Right renal pelvis (tissue), 4 donors: ENCODE measurements around the gene GNB1. TPM values are rescaled to one million over a fixed set of nuclear protein-coding genes. Genes with fewer than 3 reads are reported as not detected.
"Not testable (repeated sequence)": the region's sequence is repeated elsewhere in the genome, so short reads cannot be mapped to it uniquely, and the experiment has no call there.

Experiments used
- DNase-seq, 4 donors: peaks; one replicate each; pipeline ENCODE4 v3.0.0-alpha.2; 2013; ENCODE audit warnings: low read depth in 4 of 4, low spot score in 3 of 4, missing footprints in 1 of 4
- polyA plus RNA-seq, 4 donors: library from polyadenylated mRNA; unstranded; fragments of 120-200 nt; gene quantifications; one replicate each; pipeline ENCODE4 v1.2.1, GENCODE V29; 2013; ENCODE audit not compliant: insufficient read length in 4 of 4

Gene GNB1
- polyA plus RNA-seq, 4 donors = 287 to 307 (median 292) TPM

DNA sequence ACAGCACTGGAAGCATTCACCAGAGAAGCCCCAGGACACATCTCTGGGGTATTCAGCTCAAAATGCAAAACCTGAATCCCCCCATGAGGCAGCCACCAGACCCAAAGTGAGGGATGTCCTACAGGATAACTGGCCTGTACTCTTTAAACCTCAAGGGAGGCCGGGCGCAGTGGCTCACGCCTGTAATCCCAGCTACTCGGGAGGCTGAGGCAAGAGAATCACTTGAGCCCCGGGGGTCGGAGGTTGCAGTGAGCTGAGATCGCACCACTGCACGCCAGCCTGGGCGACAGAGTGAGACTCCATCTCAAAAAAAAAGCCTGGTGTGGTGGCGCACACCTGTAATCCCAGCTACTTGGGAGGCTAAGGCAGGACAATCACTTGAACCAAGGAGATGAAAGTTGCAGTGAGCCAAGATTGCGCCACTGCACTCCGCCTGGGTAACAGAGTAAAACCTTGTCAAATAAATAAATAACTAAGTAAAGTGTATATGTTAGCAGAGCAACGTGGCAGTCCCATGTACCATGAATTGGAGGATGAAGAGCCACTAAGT lies 29.1 kb downstream of the GNB1 start:
- not testable (repeated sequence) for DNase-seq

DNA sequence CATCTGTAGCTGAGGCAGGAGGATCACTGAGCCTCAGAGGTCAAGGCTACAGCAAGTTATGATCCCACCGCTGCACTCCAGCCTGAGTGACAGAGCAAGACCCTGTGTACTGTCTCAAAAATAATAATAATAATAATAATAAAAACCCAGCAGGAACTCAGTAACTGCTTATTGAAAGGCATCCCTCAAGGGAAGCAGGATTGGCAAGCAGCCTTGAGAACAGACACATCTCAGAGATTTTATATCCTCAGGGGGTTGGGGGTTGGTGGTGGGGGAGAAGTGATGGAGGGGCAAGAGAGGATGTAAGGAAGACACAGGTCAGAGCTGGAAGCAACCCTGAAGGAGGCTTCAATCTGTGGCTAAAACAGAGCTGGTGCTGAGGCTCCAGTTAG lies 29.6 kb downstream of the GNB1 start:
- DNase-seq = no peak

DNA sequence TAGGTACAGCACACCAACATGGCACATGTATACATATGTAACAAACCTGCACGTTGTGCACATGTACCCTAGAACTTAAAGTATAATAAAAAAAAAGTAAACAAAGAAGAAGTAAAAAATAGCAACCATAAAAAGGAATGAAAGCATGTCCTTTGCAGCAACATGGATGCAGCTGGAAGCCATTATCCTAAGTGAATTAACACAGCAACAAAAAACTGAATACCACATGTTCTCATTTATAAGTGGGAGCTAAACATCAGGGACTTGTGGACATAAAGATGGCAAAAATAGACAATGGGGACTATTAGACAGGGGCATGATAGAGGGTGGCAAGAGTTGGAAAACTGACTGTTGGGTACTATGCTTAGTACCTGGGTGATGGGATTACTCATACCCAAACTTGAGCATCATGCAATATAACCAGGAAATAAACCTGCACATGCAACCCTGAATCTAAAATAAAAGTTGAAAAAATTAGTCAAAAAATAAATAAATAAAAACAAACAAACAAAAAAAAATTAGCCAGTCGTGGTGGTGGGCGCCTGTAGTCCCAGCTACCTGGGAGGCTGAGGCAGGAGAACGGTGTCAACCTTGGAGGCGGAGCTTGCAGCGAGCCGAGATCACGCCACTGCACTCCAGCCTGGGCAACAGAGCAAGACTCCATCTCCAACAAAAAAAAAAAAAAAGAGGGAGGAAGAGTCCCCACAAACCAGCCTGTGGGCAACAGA lies 30.8 kb downstream of the GNB1 start:
- not testable (repeated sequence) for DNase-seq

DNA sequence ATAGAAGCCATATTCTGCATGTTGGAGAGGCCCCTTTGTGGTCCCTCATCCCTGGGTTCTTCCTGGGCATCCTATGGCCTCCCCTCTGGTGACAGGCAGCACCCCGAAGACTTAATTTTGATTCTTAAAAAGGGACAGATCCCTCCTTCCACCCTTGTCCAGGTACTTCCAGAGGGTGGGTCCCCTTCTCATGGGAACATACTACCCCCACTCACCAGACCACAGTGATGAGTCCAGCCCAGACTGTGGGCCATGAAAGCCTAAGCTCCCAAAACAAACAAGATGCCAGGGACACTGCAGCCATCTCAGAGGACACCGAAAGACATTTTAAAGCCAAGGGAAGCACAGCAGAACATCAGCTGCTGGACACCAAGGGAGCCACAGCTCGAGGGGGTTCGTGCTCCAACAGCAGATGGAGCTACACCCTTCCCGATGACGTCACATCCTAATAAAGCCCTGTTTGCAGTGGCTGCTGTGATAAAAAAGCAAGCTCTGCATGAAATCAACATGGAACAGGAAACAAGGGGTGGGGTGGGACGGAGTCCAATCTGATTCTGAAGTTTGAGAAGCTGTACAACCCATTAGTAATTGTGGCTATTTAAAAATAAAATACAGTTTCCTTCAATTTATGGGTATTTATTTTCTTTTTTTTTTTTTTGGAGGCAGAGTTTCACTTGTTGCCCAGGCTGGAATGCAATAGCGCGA lies 32.4 kb downstream of the GNB1 start:
- peak; percentile 25 to 60 (median 53) for DNase-seq

DNA sequence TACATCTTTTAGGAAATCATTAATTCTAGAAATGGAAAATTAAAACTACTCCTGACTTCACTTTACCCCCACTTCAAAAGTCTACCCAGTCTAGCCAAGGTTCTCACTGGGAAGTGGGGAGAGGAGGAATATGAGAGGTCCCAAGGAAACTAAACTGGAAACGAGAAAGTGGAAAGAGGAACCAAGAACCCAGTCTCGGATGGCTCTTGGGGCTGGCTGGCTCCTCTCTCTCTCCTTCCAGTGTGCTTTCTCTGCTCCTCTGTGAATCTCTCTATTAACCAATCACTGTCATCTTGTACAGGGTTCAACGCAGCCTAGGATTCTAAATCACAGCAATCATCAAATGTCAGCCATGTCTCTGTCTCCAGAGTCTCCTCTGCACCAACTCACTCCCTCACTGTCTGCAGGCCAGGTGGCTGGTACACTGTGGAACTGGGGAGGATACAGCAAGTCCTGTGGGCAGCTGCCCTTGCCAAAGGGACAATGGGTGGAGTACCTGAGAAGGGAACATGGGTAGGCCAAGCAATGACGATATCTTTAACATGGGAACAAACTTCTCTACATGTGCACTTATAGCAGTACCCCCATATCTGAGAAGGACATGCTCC lies 33.7 kb downstream of the GNB1 start:
- no peak for DNase-seq

DNA sequence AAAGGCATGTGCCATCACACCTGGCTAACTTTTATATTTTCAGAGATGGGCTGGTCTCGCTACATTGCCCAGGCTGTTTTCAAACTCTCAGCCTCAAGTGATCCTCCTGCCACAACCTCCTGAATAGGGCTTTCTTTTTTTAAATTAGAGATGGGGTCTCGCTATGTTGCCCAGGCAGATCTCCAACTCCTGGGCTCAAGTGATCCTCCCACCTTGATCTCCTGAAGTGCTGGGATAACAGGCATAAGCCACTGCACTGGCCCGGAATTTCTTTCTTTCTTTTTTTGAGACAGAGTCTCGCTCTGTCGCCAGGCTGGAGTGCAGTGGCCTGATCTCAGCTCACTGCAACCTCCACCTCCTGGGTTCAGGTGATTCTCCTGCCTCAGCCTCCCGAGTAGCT lies 34.7 kb downstream of the GNB1 start:
- DNase-seq = not testable (repeated sequence)

DNA sequence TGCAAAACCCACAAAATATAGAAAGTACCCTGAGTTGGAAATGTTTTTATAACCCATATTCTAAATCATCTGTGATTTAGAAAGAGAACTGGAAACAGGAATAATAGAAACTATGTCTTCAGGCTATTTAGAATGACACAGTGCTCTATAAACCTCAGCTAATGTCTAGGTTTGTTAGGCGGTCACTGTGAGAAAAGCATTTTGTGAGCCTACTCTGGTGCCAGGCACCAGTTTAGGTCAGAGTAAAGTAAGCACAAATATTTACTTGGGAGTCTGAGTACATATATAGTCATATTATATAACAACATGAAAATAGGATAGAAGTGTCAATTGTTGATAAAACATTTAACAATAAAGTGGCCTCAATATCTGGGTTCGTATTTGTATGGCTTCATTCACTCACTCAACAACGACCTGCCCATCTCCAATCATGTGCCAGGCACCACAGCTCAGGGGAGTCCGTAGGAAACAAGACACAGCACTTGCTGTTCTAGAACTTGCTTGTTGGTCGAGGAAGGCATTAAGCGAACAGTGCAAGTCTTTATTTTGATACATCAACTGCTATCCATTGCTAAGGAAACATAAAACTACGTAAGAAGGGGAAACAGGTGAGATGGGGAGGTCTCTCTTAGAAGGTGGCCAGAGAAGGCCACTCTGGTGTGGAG lies 37.2 kb downstream of the GNB1 start:
- no peak for DNase-seq

DNA sequence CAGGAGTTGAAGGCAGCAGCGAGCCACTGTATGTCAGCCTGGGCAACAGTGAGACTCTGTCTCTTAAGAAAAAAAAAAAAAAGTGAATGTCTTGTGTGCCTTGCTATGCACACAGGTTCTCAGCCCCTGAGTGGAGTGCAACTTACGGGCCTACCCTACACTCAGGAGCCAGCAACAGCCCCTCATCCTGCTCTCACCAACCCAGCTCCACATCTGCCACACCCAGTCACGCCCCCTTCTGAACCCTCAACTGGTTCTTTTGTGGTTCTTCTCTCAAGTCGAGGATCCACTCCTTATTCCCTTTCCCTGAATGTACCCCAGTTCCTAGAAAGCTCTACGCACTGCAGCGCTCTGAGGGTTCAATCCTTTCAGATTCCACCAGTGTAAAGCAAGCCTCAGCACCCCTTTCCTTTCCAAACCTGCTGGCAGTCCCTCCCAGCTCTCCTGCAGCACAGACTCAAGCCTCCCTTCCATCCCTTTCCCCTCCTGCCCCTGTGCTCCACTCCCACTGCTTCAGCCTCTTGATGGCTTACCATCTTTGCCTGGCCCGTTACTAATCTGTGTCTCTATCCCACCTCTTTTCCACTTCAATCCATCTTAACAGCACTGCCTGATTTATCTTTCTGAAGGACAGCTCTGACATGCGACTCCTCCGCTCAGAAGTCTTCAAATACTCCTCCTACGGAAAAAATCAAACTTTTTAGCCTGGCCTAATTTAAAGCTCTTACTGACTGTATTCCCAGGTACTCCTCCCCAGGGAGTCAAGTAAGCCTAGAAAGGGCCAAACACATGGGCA lies 38.1 kb downstream of the GNB1 start:
- DNase-seq = no peak

DNA sequence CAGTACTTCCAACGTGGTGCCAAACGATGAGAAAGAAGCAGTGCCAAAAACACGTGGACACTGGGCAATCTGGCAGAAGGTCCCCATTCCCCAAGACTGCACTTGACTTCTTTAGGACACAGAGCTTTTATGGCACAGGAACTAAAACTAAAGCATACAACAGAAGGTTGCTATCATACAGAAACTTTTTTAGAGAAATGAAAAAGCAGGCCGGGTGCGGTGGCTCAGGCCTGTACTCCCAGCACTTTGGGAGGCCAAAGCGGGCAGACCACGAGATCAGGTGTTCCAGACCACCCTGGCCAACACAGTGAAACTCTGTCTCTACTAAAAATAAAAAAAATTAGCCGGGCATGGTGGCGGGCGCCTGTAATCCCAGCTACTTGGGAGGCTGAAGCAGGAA lies 43.0 kb downstream of the GNB1 start:
- DNase-seq = no peak

DNA sequence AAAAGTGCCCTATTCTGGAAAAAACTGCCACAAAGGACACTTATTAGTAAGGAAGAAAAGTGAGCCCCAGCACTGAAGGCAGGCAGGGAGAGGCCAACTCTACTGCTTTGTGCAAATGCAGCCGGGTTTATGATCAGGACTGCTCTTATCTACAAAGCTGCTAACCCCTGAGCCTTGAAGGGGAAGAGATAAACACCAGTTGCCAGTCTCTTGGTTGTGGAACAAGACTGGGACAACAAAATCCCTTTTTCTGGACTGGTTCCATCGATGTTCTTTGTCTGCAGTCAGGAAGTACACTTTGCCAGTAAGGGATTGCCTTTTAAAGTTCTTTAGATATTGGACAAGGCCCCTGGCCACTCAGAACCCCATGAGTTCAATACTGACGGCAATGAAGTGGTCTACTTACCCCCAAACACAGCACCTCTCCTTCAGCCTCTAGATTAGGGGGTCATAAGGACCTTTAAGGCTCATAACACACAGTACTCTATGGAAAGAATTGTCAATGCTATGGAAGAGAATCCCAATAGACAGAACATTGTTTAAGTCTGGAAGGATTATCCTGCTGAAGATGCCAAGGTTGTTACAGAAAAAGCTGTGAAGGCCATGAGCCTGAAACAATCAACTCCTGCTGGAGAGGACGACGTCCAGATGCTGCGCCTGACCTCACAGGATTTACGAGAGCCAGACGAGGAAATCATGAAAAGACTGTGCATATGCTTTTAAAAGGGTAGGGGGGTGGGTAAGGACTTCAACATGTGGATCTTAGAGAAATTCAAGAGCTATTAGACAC lies 43.6 kb downstream of the GNB1 start:
- no peak for DNase-seq

DNA sequence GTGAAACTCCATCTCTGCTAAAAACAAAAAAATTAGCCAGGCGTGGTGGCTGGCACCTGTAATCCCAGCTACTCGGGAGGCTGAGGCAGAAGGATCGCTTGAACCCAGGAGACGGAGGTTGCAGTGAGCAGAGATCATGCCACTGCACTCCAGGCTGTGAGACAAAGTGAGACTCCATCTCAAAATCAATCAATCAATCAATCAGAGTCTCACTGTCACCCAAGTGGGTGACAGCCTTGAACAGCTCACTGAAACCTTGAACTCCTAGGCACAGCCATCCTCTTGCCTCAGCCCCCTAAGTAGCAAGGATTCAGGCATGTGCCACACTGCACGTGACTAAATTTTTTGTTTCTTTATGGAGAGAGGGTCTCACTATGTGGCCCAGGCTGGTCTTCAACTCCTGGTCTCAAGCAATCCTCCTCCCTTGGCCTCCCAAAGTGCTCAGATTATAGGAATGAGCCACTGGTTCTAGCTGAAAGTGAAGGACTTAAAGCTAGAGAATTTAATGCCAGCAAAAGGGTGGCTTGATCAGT lies 44.4 kb downstream of the GNB1 start:
- no peak for DNase-seq

DNA sequence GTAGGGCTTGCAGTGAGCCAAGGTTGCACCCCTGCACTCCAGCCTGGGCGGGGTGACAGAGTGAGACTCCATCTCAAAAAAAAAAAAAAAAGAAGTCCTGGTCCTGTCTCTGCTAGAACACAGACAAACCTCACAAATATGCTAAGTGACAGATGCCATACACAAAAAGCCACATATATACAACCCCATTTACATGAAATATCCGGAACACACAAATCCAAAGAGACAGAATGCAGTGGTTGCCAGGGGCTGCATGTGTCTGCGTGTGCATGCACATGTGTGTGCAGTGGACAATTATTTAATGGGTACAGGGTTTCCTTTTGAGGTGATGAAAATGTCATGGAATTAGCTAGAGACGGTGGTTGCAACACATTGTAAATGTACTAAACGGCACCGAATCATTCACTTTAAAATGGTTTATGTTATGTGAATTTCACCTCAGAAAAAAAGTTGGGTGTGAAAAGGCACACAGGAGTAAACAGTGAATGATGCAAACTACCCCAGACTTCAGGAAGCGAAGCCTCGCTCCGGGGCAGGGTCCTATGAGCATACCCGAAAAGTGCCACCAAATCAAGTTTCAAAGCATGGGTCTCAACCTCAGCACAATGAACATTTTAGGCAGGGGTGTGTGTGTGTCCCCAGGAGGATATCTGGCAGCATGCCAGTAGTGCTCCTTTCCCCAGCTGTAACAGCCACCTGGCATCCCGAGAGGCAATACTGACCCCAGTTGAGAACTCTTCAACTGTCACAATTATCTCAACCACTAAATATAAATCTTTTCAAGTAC lies 48.3 kb downstream of the GNB1 start:
- no peak for DNase-seq

DNA sequence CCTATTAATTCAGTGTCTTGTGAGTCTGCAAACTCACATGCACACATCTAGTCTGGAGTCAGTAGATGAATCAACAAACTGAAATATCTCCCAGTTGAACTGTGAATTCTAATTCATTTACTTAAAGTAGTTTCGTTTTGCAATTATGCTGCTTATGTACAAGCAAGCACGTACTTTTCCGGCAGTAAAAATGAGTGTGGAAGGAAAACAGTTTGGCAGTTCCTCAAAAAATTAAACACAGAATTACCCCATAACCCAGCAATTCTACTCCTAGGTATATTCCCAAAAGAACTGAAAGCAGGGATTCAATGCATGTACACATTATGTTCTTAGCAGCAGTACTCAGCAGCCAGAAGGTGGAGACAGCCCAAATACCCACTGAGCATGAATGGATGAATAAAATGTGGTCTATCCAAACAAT lies 49.3 kb downstream of the GNB1 start:
- DNase-seq = no peak

DNA sequence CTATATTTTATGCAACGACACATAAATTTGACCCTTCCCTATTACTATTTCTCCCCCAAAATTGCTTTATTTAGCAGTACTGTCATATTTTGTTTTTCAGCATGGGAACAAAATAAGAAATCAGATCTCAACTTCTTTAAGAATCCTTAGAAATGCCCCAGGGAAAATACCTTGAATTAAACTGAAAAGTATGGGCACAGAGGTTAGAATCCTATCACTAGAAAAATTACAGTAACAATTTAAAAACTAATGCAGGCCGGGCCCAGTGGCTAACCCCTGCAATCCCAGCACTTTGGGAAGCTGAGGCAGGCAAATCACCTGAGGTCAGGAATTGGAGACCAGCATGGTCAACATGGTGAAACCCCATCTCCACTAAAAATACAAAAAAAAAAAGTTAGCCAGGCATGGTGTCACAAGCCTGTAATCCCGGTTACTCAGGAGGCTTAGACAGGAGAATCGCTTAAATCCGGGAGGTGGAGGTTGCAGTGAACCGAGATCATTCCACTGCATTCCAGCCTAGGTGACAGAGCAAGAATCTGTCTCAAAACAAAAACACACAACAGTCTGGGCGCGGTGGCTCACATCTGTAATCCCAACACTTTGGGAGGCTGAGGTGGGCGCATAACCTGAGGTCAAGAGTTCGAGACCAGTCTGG lies 51.4 kb downstream of the GNB1 start:
- no peak for DNase-seq

DNA sequence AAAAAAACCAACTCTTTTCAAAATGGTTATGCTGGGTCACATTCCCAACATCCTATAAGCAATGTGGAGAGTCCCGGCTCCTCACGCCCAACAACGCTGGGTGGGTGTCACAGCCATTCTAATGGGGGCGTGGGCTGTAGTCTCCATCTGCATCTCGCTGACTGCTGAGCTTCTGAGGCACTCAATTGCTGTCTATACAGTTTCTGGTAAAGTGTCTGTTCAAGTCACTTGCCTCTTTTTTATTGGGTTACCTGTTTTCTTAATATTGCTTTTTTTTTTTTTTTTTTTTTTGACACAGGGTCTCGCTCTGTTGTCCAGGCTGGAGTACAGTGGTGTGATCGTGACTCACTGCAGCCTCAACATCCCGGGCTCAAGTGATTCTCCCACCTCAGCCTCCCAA lies 54.8 kb downstream of the GNB1 start:
- no peak for DNase-seq

DNA sequence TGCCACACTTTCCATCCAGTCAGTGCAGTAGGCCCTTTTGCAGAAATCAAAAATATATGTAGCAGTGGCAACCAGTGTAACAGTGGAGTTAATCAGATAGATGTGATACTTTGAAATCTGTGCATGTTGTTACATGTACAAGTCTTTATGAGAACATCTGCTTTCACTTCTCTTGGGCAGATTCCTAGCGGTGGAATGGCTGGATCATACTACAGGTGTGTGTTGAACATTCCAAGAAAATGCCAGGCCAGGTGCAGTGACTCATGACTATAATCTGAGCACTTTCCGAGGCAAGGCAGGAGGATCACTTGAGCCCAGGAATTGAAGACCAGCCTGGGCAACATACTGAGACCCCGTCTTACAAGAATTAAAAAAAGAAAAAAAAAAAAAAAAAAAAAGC lies 55.3 kb downstream of the GNB1 start:
- DNase-seq = no peak

DNA sequence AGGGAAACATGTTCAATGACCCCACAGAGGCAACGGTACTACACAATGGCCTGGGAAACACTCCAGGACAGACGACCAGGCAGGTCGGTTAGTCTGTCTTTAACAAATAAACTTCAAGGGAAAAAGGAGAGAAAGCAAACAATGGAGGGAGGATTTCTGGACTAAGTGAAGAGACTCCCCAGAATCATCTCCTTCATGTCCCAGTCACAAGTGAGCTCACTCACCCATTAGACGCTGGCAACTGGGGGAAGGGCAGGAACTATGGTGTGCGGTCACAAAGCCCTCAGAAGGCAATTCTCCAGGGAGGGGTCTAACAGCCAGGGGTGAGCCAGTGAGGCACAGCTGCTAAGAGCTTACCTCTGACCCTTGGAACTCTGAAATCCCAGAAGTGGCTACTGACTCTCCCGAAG lies 57.0 kb downstream of the GNB1 start:
- peak in 3 of 4 donors; percentile 3 to 23 (median 22) for DNase-seq

DNA sequence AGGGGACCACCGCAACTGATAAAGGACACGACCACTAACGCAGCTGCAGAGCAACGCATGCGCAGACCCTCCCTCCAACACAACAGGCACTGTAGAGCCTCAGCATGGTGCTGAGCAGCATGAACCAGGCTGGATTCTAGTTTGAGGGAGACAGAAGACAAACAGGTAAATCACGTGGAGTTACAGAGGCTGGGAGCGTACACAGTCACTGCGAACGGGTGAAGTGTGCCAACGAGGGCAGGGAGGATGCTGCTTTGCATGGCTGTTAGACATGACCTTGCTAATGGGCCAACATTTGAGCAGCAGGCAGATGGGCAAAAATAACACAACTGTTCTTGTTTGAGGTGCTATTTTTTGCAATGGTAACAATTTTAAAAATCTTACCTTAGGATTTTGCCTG lies 57.4 kb downstream of the GNB1 start:
- no peak for DNase-seq
